Activated naive CD4-positive, alpha-beta T cell treated with anti-CD3 and anti-CD28 coated beads for 36 hours (primary cell): Measurements from ENCODE around the gene SLC39A11. TPM values are rescaled to one million over a fixed set of nuclear protein-coding genes. Genes with fewer than 3 reads are reported as not detected.
"Not testable (repeated sequence)": the region's sequence is repeated elsewhere in the genome, so short reads cannot be mapped to it uniquely, and the experiment has no call there.

ENCODE experiments used
- CTCF ChIA-PET: fragments of 350-600 bp; sonication (Branson Sonifier 250); formaldehyde crosslinking; loops from one replicate; lab custom pipeline; 2021; ENCODE audit warnings: antibody characterized with exemption; lab: Charles Lee
- DNase-seq: peaks from one replicate; pipeline ENCODE4 v3.0.0-alpha.2; 2020
- H3K27ac Mint-ChIP-seq: one replicate; pipeline ENCODE4 v1.8.0; 2021; ENCODE audit warnings: mild to moderate bottlenecking, mixed read lengths
- H3K27me3 Mint-ChIP-seq: one replicate; pipeline ENCODE4 v1.8.0; 2021; ENCODE audit warnings: low read depth, mixed read lengths
- H3K36me3 Mint-ChIP-seq: one replicate; pipeline ENCODE4 v1.8.0; 2021; ENCODE audit warnings: low read depth, mixed read lengths
- H3K4me1 Mint-ChIP-seq: one replicate; pipeline ENCODE4 v1.8.0; 2021; ENCODE audit warnings: low read depth, mixed read lengths
- H3K4me3 Mint-ChIP-seq: one replicate; pipeline ENCODE4 v1.8.0; 2021; ENCODE audit warnings: mild to moderate bottlenecking, moderate library complexity, mixed read lengths
- H3K9me3 Mint-ChIP-seq: one replicate; pipeline ENCODE4 v1.8.0; 2021; ENCODE audit warnings: mixed read lengths
- intact Hi-C: fragments of 100-400 bp; cut with micrococcal nuclease; formaldehyde crosslinking; loops from one replicate; pipeline ENCODE4 v1.15.1; 2023
- total RNA-seq, 2 experiments: library from RNA; stranded (reverse); gene quantifications; one replicate each; pipeline ENCODE4 v1.2.3, GENCODE V29; 2021

Gene SLC39A11
- total RNA-seq, 2 experiments from 2014 or later = 14.0 to 16.4 TPM

GRCh38 chr17:72654706-72655105 lies 437.8 kb downstream of the SLC39A11 start:
- intact Hi-C loops = no loop called here
- Mint-ChIP-seq H3K27ac (no peak overlapping the region), H3K36me3 (no peaks in the 10 kb centered on the region), H3K27me3 (no peaks in the 10 kb centered on the region), H3K4me3 (no peak overlapping the region), H3K4me1 (no peaks in the 10 kb centered on the region), H3K9me3 (no peaks in the 10 kb centered on the region)
- CTCF ChIA-PET = no interaction called here
- DNase-seq = no peak

GRCh38 chr17:72651988-72652387 lies 440.5 kb downstream of the SLC39A11 start:
- no peak overlapping the region for H3K4me3 Mint-ChIP-seq
- H3K36me3 Mint-ChIP-seq = peaks cover 2% of the 10 kb centered on the region
- no peak for DNase-seq
- H3K27me3 Mint-ChIP-seq = no peaks in the 10 kb centered on the region
- H3K4me1 Mint-ChIP-seq = no peaks in the 10 kb centered on the region
- no peaks in the 10 kb centered on the region for H3K9me3 Mint-ChIP-seq
- H3K27ac Mint-ChIP-seq = no peak overlapping the region
- CTCF ChIA-PET = no interaction called here
- intact Hi-C loops = no loop called here

GRCh38 chr17:72648702-72649101 lies 443.8 kb downstream of the SLC39A11 start:
- Mint-ChIP-seq H3K9me3 (no peaks in the 10 kb centered on the region), H3K4me1 (no peaks in the 10 kb centered on the region), H3K4me3 (no peak overlapping the region), H3K27me3 (no peaks in the 10 kb centered on the region), H3K36me3 (peaks cover 2% of the 10 kb centered on the region), H3K27ac (no peak overlapping the region)
- intact Hi-C loops = no loop called here
- CTCF ChIA-PET = no interaction called here
- DNase-seq = no peak

GRCh38 chr17:72646176-72646575 lies 446.3 kb downstream of the SLC39A11 start:
- CTCF ChIA-PET = interaction anchor here (1.7 kb wide), 1 partner anchor 89 kb away, joined by 5 read pairs; no protein-coding TSS in a partner anchor
- Mint-ChIP-seq H3K4me3 (no peak overlapping the region), H3K27ac (no peak overlapping the region), H3K4me1 (no peaks in the 10 kb centered on the region), H3K27me3 (no peaks in the 10 kb centered on the region), H3K9me3 (no peaks in the 10 kb centered on the region), H3K36me3 (peaks cover 2% of the 10 kb centered on the region)
- DNase-seq = no peak
- intact Hi-C loops = no loop called here

GRCh38 chr17:72644492-72644891 lies 448.0 kb downstream of the SLC39A11 start:
- Mint-ChIP-seq H3K9me3 (no peaks in the 10 kb centered on the region), H3K4me3 (no peak overlapping the region), H3K4me1 (no peaks in the 10 kb centered on the region), H3K27ac (no peak overlapping the region), H3K27me3 (peaks cover 5% of the 10 kb centered on the region), H3K36me3 (peaks cover 2% of the 10 kb centered on the region)
- intact Hi-C loops = no loop called here
- DNase-seq = no peak
- CTCF ChIA-PET = no interaction called here

GRCh38 chr17:72643575-72644216 lies 448.8 kb downstream of the SLC39A11 start:
- H3K36me3 Mint-ChIP-seq = peaks cover 2% of the 10 kb centered on the region
- H3K9me3 Mint-ChIP-seq = no peaks in the 10 kb centered on the region
- no peak overlapping the region for H3K4me3 Mint-ChIP-seq
- intact Hi-C loops = no loop called here
- H3K27me3 Mint-ChIP-seq = peaks cover 5% of the 10 kb centered on the region
- no peak for DNase-seq
- H3K27ac Mint-ChIP-seq = no peak overlapping the region
- no peaks in the 10 kb centered on the region for H3K4me1 Mint-ChIP-seq
- CTCF ChIA-PET = no interaction called here

GRCh38 chr17:72642720-72643119 lies 449.8 kb downstream of the SLC39A11 start:
- peak; percentile 10 for DNase-seq

GRCh38 chr17:72640415-72641165 lies 451.9 kb downstream of the SLC39A11 start:
- DNase-seq = no peak
- Mint-ChIP-seq H3K4me1 (no peaks in the 10 kb centered on the region), H3K36me3 (no peaks in the 10 kb centered on the region), H3K4me3 (no peak overlapping the region), H3K27ac (no peak overlapping the region), H3K27me3 (peaks cover 5% of the 10 kb centered on the region), H3K9me3 (no peaks in the 10 kb centered on the region)
- intact Hi-C loops = no loop called here
- CTCF ChIA-PET = no interaction called here

More at GRCh38 chr17:72642720-72643119, 449.8 kb downstream of the SLC39A11 start:
- intact Hi-C loops = no loop called here
- no peak overlapping the region for H3K4me3 Mint-ChIP-seq
- H3K36me3 Mint-ChIP-seq = peaks cover 2% of the 10 kb centered on the region
- H3K9me3 Mint-ChIP-seq = no peaks in the 10 kb centered on the region
- CTCF ChIA-PET = interaction anchor here (0.6 kb wide), 1 partner anchor 22 kb away, joined by 4 read pairs; no protein-coding TSS in a partner anchor
- H3K27me3 Mint-ChIP-seq = peaks cover 5% of the 10 kb centered on the region
- H3K27ac Mint-ChIP-seq = no peak overlapping the region
- H3K4me1 Mint-ChIP-seq = no peaks in the 10 kb centered on the region

- Mint-ChIP-seq H3K36me3 (no peaks in the 10 kb centered on the region), H3K27me3 (peaks cover 5% of the 10 kb centered on the region), H3K4me1 (peaks cover 8% of the 10 kb centered on the region), H3K4me3 (no peak overlapping the region), H3K9me3 (no peaks in the 10 kb centered on the region), H3K27ac (no peak overlapping the region)
- CTCF ChIA-PET = no interaction called here
- intact Hi-C loops = no loop called here
- no peak for DNase-seq
Measured at GRCh38 chr17:72639711-72640110, 452.8 kb downstream of the SLC39A11 start.

GRCh38 chr17:72638932-72639331 lies 453.6 kb downstream of the SLC39A11 start:
- H3K4me3 Mint-ChIP-seq, CTCF ChIA-PET, DNase-seq, H3K27ac Mint-ChIP-seq, intact Hi-C loops, H3K27me3 Mint-ChIP-seq, H3K9me3 Mint-ChIP-seq, H3K36me3 Mint-ChIP-seq: not testable (repeated sequence)
- peaks cover 14% of the 10 kb centered on the region for H3K4me1 Mint-ChIP-seq

GRCh38 chr17:72635034-72635635 lies 457.4 kb downstream of the SLC39A11 start:
- Mint-ChIP-seq H3K4me1 (peaks cover 14% of the 10 kb centered on the region), H3K36me3 (no peaks in the 10 kb centered on the region), H3K9me3 (no peaks in the 10 kb centered on the region), H3K27ac (no peak overlapping the region), H3K27me3 (peaks cover 2% of the 10 kb centered on the region), H3K4me3 (no peak overlapping the region)
- CTCF ChIA-PET = interaction anchor here (0.7 to 1.0 kb wide), 2 partner anchors 75 to 677 kb away, joined by 3 read pairs; partner anchors contain the start of gene CDC42EP4
- intact Hi-C loops = loop anchor here (2.0 kb wide), 1 partner anchor 16 kb away; no protein-coding TSS in a partner anchor
- DNase-seq = peak; percentile 6

GRCh38 chr17:72634621-72635020 lies 457.9 kb downstream of the SLC39A11 start:
- CTCF ChIA-PET = interaction anchor here (0.7 to 1.0 kb wide), 2 partner anchors 75 to 677 kb away, joined by 3 read pairs; partner anchors contain the start of gene CDC42EP4
- peaks cover 14% of the 10 kb centered on the region for H3K4me1 Mint-ChIP-seq
- peak; percentile 18 for DNase-seq
- no peak overlapping the region for H3K27ac Mint-ChIP-seq
- H3K27me3 Mint-ChIP-seq = peaks cover 2% of the 10 kb centered on the region
- H3K9me3 Mint-ChIP-seq = no peaks in the 10 kb centered on the region
- H3K4me3 Mint-ChIP-seq = no peak overlapping the region
- intact Hi-C loops = loop anchor here (2.0 kb wide), 1 partner anchor 16 kb away; no protein-coding TSS in a partner anchor
- no peaks in the 10 kb centered on the region for H3K36me3 Mint-ChIP-seq
